NB4 (cell line): ENCODE results near the gene KLK15.

Experiments used
- CTCF ChIP-seq: IDR thresholded peaks from one replicate; pipeline ENCODE4 v1.5.1; 2012; ENCODE audit warnings: low read depth, low read length
- POLR2A ChIP-seq: IDR thresholded peaks from 2 replicates; pipeline ENCODE4 v1.6.1; 2011; ENCODE audit warnings: mild to moderate bottlenecking; ENCODE audit not compliant: insufficient read length; ENCODE audit errors: extremely low read depth

DNA sequence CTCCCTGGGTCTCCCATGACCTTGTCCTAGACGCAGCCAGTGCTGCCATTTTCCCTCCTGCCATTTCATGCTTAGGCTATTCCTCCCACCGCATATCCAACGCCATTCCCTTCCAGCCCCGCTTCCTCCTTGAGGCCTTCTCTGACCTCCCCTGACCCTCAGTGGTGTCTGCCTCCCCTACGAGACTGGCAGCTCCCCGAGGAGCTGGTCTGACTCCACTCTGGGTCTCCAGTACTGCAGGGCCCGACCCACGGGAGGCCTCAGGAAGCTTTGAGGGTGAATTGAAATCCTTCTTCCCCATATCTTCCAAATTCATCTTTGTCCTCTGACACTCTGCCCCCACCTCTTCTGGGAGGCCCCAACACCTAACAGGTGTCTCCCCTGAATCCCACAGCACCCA lies 708 bp downstream of the KLK15 start:
- TF ChIP-seq POLR2A (no peak), CTCF (no peak)
